ENCODE data around the gene KLRC1.

DNA sequence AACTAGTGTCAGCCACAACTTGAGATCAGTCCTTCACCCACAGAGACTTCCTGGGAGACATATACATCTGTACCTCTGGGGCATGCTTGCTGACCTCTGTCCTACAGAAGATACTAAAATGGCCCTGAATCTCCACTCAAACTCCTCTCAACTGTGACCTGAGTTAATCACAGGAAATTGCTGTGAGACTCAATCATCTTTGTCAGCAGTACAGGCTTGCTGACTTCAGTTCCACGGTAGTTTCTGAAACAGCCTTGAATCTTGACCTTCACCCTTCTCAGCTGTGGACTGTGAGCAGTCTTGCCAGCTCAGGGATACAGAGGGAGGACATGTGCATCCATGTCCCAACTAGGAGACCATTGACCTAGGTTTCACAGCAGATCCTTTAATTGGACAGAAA, 1.4 kb upstream of the KLRC1 start:
- TF ChIP-seq YY1 (IDR thresholded peaks at IDR 0.05; ENCODE audit: insufficient read depth, insufficient read length): no peak
- no peak for TF ChIP-seq ZNF274 (IDR thresholded peaks at IDR 0.05; ENCODE audit: low read depth, low read length)
